Testis (tissue), 3 donors: ENCODE data around the gene NEURL1B. TPM values are rescaled to one million over a fixed set of nuclear protein-coding genes. Genes with fewer than 3 reads are reported as not detected.

ENCODE experiments used
- DNase-seq: peaks from one replicate; pipeline ENCODE4 v3.0.0-alpha.2; 2019
- H3K27ac ChIP-seq, 2 donors: fragments of 200-600 bp; sonication (generic); one replicate each; pipeline ENCODE4 v1.5.1; 2019
- H3K27me3 ChIP-seq: fragments of 200-600 bp; sonication (generic); one replicate; pipeline ENCODE4 v1.5.1; 2019
- H3K36me3 ChIP-seq: fragments of 200-600 bp; sonication (generic); one replicate; pipeline ENCODE4 v1.5.1; 2017; ENCODE audit warnings: low read depth; ENCODE audit errors: missing control alignments
- H3K4me1 ChIP-seq: fragments of 200-600 bp; sonication (generic); one replicate; pipeline ENCODE4 v1.5.1; 2019
- H3K4me3 ChIP-seq, 2 donors: fragments of 200-600 bp; sonication (generic); one replicate each; pipeline ENCODE4 v1.5.1; 2017 to 2019
- H3K9me3 ChIP-seq: fragments of 200-600 bp; sonication (generic); one replicate; pipeline ENCODE4 v1.5.1; 2017
- CTCF ChIP-seq, 3 experiments: fragments of 450-650 bp in 2 of 3; fragments of 200-600 bp in 1 of 3; sonication (generic) in 1 of 3; IDR thresholded peaks; one replicate each; pipeline ENCODE4 v1.5.1; 2016 to 2019; ENCODE audit warnings: antibody characterized with exemption in 3 of 3, mild to moderate bottlenecking in 2 of 3, moderate library complexity in 1 of 3
- POLR2A ChIP-seq: fragments of 450-650 bp; IDR thresholded peaks from one replicate; pipeline ENCODE4 v1.6.1; 2017; ENCODE audit warnings: antibody characterized with exemption, mild to moderate bottlenecking, moderate library complexity
- WGBS, 2 donors: methylation state at CpG; one replicate each; pipeline ENCODE4 v1.1.5; 2018; 5-methylcytosine and 5-hydroxymethylcytosine counted together
- intact Hi-C: fragments of 100-400 bp; cut with DNase I; formaldehyde crosslinking; loops from one replicate; pipeline ENCODE4 v1.15.1; 2023; ENCODE audit warnings: low total_unique reads
- polyA plus RNA-seq: library from polyadenylated mRNA; stranded (reverse); fragments of 350-450 nt; fragmentation: Illumina TruSeq; extraction: RNeasy Lipid Tissue Mini Kit (QIAGEN cat#74804); gene quantifications from one replicate; pipeline ENCODE4 v1.2.3, GENCODE V29; 2014; ENCODE audit warnings: low read depth, low replicate concordance; ENCODE audit not compliant: insufficient read depth
- total RNA-seq, 2 donors: library from RNA; depleted of rRNA; stranded (reverse); fragments of >200 nt; gene quantifications; one replicate each; pipeline ENCODE4 v1.2.3, GENCODE V29; 2016

The NEURL1B gene
- total and polyA plus RNA-seq, 3 donors from 2014 or later = 15.8 to 18.1 (median 17.1) TPM

GRCh38 chr5:172645271-172646055, 4.4 kb downstream of the NEURL1B start:
- H3K36me3 ChIP-seq = no peaks in the 10 kb centered on the region
- TF ChIP-seq CTCF (IDR thresholded peaks at IDR 0.05) = no peak
- intact Hi-C loops = no loop called here
- no peaks in the 10 kb centered on the region for H3K27me3 ChIP-seq
- DNase-seq = no peak
- no peak overlapping the region for H3K27ac ChIP-seq
- peaks cover 18% of the 10 kb centered on the region for H3K4me1 ChIP-seq
- 77 to 80% methylated on average over 11 of the region's 11 CpGs for WGBS, 2 donors
- H3K9me3 ChIP-seq = no peaks in the 10 kb centered on the region
- H3K4me3 ChIP-seq = no peak overlapping the region

- peak; percentile 68 for DNase-seq
- Histone ChIP-seq H3K36me3 (no peaks in the 10 kb centered on the region), H3K27ac (peak overlapping the region in 1 of 2 donors; percentile 24), H3K27me3 (no peaks in the 10 kb centered on the region), H3K4me1 (peaks cover 14% of the 10 kb centered on the region), H3K9me3 (no peaks in the 10 kb centered on the region), H3K4me3 (no peak overlapping the region)
- 52 to 66% methylated on average over 10 of the region's 10 CpGs for WGBS, 2 donors
- TF ChIP-seq CTCF (IDR thresholded peaks at IDR 0.05) (peak in 2 of 3 experiments; percentile 28 to 37), POLR2A (no peak)
- intact Hi-C loops = no loop called here
Measured at GRCh38 chr5:172646716-172647285, 5.7 kb downstream of the NEURL1B start.

- H3K4me1 ChIP-seq = peaks cover 14% of the 10 kb centered on the region
- no peak for DNase-seq
- 72 to 87% methylated on average over 9 to 11 of the region's 11 CpGs for WGBS, 2 donors
- intact Hi-C loops = no loop called here
- H3K9me3 ChIP-seq = no peaks in the 10 kb centered on the region
- no peak overlapping the region for H3K4me3 ChIP-seq
- H3K27ac ChIP-seq = peak overlapping the region in 1 of 2 donors; percentile 24
- TF ChIP-seq CTCF (IDR thresholded peaks at IDR 0.05) (no peak), POLR2A (no peak)
- no peaks in the 10 kb centered on the region for H3K27me3 ChIP-seq
- H3K36me3 ChIP-seq = no peaks in the 10 kb centered on the region
Measured at GRCh38 chr5:172647352-172648012, 6.4 kb downstream of the NEURL1B start.

GRCh38 chr5:172648013-172648381, 6.9 kb downstream of the NEURL1B start:
- Histone ChIP-seq H3K9me3 (no peaks in the 10 kb centered on the region), H3K27me3 (no peaks in the 10 kb centered on the region), H3K27ac (no peak overlapping the region), H3K4me1 (peaks cover 14% of the 10 kb centered on the region), H3K36me3 (no peaks in the 10 kb centered on the region), H3K4me3 (no peak overlapping the region)
- WGBS, 2 donors = 86% methylated on average over 6 to 7 of the region's 7 CpGs
- intact Hi-C loops = no loop called here
- DNase-seq = no peak
- TF ChIP-seq POLR2A = no peak
- TF ChIP-seq CTCF (IDR thresholded peaks at IDR 0.05) = no peak
